GM23338 (cell line): Measurements from ENCODE around the gene NUP153.

ENCODE experiments used
- CTCF ChIP-seq, 2 experiments: fragments of 200-600 bp in 1 of 2; sonication (generic) in 1 of 2; conservative IDR thresholded peaks; 2 replicates each; pipeline versions ENCODE4 v1.5.1 to v1.6.1; 2016 to 2017; ENCODE audit warnings: antibody characterized with exemption in 2 of 2, low read depth in 2 of 2, mild to moderate bottlenecking in 2 of 2, moderate library complexity in 1 of 2
- JUNB ChIP-seq: IDR thresholded peaks from one replicate; pipeline ENCODE4 v1.6.1; 2016; ENCODE audit warnings: antibody characterized with exemption; ENCODE audit not compliant: unreplicated experiment
- NANOG ChIP-seq: IDR thresholded peaks from 2 replicates; pipeline ENCODE4 v1.6.1; 2016; ENCODE audit warnings: antibody characterized with exemption, borderline replicate concordance
- ZNF114 ChIP-seq: fragments of 250-450 bp; sonication (Bioruptor Pico); IDR thresholded peaks from 2 replicates; pipeline ENCODE4 v1.5.0; 2020; ENCODE audit warnings: mild to moderate bottlenecking, moderate library complexity

GRCh38 chr6:17663226-17663625, 43.5 kb downstream of the NUP153 start:
- no peak for TF ChIP-seq CTCF (conservative IDR thresholded peaks at IDR 0.05; ENCODE audit: low read depth in 2 of 2)
- no peak for TF ChIP-seq ZNF114 (CRISPR knock-in tag)
- no peak for TF ChIP-seq JUNB
- TF ChIP-seq NANOG = no peak
